Measurements from ENCODE around the gene SERINC5.

The SERINC5 gene

DNA sequence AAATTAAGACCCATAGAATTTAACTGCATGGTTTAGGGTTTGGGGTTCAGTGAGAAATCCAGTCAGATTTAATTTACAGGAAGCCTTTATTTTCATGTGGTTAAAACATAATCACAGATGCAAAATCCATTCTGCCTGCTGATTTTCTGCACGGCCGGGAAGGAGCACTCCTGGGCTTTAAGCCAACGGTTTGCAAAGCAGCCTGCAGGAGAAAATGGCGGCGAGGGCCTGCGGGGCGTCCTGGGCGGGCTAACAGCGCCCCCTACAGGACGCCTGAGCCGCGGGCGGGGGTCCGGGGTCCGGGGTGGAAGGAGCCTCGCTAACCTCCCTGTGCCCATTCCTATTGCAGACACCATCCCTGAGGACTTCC, 173.1 kb downstream of the SERINC5 start:
- TF ChIP-seq CTCF (IDR thresholded peaks at IDR 0.05; ENCODE audit: insufficient read depth, low read length, missing control alignments), result peak; percentile 88

DNA sequence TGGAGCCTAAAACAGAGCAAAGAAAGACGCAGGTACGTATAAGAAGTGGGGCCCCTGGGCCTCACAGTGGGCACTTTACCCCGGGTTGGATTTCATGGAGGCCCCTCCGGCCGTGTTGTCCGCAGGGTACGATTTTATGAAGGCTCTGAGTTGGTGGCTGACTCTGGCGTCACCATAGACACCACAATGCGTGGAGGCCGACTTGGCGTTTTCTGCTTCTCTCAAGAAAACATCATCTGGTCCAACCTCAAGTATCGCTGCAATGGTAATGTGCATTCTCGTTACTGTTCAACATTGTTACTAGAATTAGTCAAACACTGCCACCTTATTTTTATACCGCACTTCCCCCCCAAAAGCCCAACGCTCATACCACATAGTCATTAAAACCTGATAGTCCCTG, 173.6 kb downstream of the SERINC5 start:
- DNase-seq (ENCODE audit: low read depth, low spot score), result no peak
- CTCF ChIA-PET, result interaction anchor here (2.0 to 4.4 kb wide), 6 partner anchors 14 to 1061 kb away, joined by 12 to 44 read pairs (median 26); no protein-coding TSS in a partner anchor
- no peak for TF ChIP-seq CTCF (IDR thresholded peaks at IDR 0.05; ENCODE audit: insufficient read depth, low read length, missing control alignments)

More for the DNA sequence above, 173.1 kb downstream of the SERINC5 start:
- DNase-seq (ENCODE audit: low read depth, low spot score), result no peak
- ChIA-PET CTCF (interaction anchor here (0.6 to 4.4 kb wide), 71 partner anchors 9 to 1062 kb away, joined by 3 to 57 read pairs (median 5); partner anchors contain the start of genes CMYA5 and SERINC5), POLR2A (interaction anchor here (1.0 kb wide), 1 partner anchor 173 kb away, joined by 3 read pairs; the partner anchor contains the start of gene SERINC5)
- peak overlapping the region; percentile 26 for H3K4me3 ChIP-seq (ENCODE audit: low read depth, low read length)

GRCh38 chr5:80078921-80079320, 176.9 kb downstream of the SERINC5 start:
- ChIA-PET CTCF (interaction anchor here (0.9 to 1.7 kb wide), 6 partner anchors 9 to 1057 kb away, joined by 3 to 10 read pairs (median 4); no protein-coding TSS in a partner anchor), POLR2A (no interaction called here)
- no peak for DNase-seq (ENCODE audit: low read depth, low spot score)
- no peak overlapping the region for H3K4me3 ChIP-seq (ENCODE audit: low read depth, low read length)
- no peak for TF ChIP-seq CTCF (IDR thresholded peaks at IDR 0.05; ENCODE audit: insufficient read depth, low read length, missing control alignments)

More for the DNA sequence above, 173.6 kb downstream of the SERINC5 start:
- H3K4me3 ChIP-seq (ENCODE audit: low read depth, low read length), result no peak overlapping the region
- POLR2A ChIA-PET, result no interaction called here

GRCh38 chr5:80077051-80077714, 178.7 kb downstream of the SERINC5 start:
- ChIA-PET CTCF (interaction anchor here (0.6 kb wide), 1 partner anchor 1056 kb away, joined by 3 read pairs; no protein-coding TSS in a partner anchor), POLR2A (no interaction called here)
- TF ChIP-seq CTCF (IDR thresholded peaks at IDR 0.05; ENCODE audit: insufficient read depth, low read length, missing control alignments), result no peak
- no peak for DNase-seq (ENCODE audit: low read depth, low spot score)
- no peak overlapping the region for H3K4me3 ChIP-seq (ENCODE audit: low read depth, low read length)

- ChIA-PET CTCF (interaction anchor here (1.5 kb wide), 1 partner anchor 8 kb away, joined by 4 read pairs; no protein-coding TSS in a partner anchor), POLR2A (no interaction called here)
- no peak for DNase-seq (ENCODE audit: low read depth, low spot score)
- H3K4me3 ChIP-seq (ENCODE audit: low read depth, low read length), result no peak overlapping the region
- TF ChIP-seq CTCF (IDR thresholded peaks at IDR 0.05; ENCODE audit: insufficient read depth, low read length, missing control alignments), result no peak
Measured at GRCh38 chr5:80076131-80077050, 179.5 kb downstream of the SERINC5 start.
